ENCODE data around the gene COPB1. TPM values are rescaled to one million over a fixed set of nuclear protein-coding genes. Genes with fewer than 3 reads are reported as not detected.
A peak's percentile ranks its signal among the peaks of the same experiment; 100 is the strongest.

COPB1 gene
- total RNA-seq, 2 donors from 2014 or later = 136 to 144 TPM

DNA sequence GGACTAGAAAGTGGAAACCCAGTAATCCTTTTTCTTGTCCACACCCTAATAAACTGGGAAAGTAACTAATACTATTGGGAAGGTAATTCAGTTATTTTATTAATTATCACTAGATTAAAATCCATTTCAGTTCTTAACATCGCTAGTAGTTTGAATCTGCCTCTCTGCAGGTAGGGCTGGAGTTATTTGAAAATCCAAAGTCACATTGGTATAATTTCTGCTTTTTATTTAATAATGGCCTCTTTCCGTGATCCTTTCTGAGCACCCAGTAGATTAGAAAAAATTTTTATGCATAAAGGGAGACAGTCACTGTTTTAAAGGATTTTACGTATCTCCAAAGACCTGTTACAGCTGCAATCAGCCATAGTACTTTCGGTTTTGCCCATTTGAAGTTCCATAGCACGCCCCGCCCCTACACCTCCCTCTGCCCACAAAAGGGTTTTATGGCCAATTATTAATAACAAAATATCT lies 605 bp upstream of the COPB1 start:
- Mint-ChIP-seq H3K4me1 (ENCODE audit: low read depth) (peaks cover 43% of the 10 kb centered on the region), H3K36me3 (ENCODE audit: insufficient read depth in 2 of 2) (peaks cover 14 to 22% of the 10 kb centered on the region in 2 donors), H3K27ac (peak overlapping the region; percentile 99), H3K9me3 (no peaks in the 10 kb centered on the region), H3K27me3 (ENCODE audit: low read depth) (no peaks in the 10 kb centered on the region), H3K4me3 (peak overlapping the region; percentile 95 to 100)
- ATAC-seq (replicated peaks in 1 of 2) = peak; percentile 26 to 39
- peak; percentile 29 for DNase-seq

DNA sequence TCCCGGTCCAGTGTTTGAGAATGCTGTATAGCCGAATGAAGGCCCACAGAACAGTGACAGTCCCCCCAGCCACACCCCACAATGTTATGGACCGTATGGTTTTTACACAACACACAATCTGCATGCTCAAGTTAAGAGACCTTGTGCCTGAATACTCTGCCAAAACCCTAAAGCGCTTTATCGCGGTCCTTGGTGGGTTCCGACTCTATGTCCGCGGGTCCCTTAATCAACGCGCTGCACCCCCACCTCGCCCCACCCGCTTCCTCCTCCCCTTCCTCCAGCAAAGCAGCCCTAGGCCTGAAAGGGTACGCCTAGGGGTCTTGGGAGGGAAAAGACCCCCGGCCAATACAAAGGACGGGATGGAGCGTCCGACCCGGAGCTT lies 442 bp downstream of the COPB1 start:
- peaks cover 14 to 29% of the 10 kb centered on the region in 2 donors for H3K36me3 Mint-ChIP-seq (ENCODE audit: insufficient read depth in 2 of 2)
- H3K4me3 Mint-ChIP-seq = peak overlapping the region; percentile 95 to 100
- no peaks in the 10 kb centered on the region for H3K9me3 Mint-ChIP-seq
- peaks cover 54% of the 10 kb centered on the region for H3K4me1 Mint-ChIP-seq (ENCODE audit: low read depth)
- DNase-seq = peak; percentile 44 to 49
- H3K27ac Mint-ChIP-seq = peak overlapping the region; percentile 81
- peak; percentile 45 to 52 for ATAC-seq (replicated peaks in 1 of 2)
- H3K27me3 Mint-ChIP-seq (ENCODE audit: low read depth) = no peaks in the 10 kb centered on the region

DNA sequence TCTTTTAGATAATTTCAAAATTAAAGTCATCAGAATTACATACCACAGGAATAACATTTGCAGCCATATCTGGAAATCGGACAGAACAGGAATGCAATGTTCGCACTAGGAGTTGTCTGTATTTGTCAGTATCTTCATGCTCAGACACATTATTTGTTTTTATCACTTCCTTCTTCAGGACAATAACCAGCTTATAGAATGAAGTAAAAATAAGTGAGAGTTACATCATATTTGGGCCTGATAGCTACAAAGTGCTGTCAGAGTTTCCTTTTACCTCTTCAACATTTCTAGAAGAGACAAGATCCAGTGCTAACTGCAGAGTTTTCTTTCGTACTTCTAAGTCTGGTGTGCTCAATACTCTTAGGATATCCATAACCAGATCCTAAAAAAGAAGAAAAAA lies 18.9 kb downstream of the COPB1 start:
- Mint-ChIP-seq H3K36me3 (ENCODE audit: insufficient read depth in 2 of 2) (peaks cover 5 to 44% of the 10 kb centered on the region in 2 donors), H3K9me3 (no peaks in the 10 kb centered on the region), H3K4me1 (ENCODE audit: low read depth) (peaks cover 22% of the 10 kb centered on the region), H3K27ac (peak overlapping the region; percentile 95), H3K4me3 (peak overlapping the region in 1 of 2 donors; percentile 36), H3K27me3 (ENCODE audit: low read depth) (no peaks in the 10 kb centered on the region)
- ATAC-seq (replicated peaks in 1 of 2) = peak; percentile 31 to 35
- no peak for DNase-seq

DNA sequence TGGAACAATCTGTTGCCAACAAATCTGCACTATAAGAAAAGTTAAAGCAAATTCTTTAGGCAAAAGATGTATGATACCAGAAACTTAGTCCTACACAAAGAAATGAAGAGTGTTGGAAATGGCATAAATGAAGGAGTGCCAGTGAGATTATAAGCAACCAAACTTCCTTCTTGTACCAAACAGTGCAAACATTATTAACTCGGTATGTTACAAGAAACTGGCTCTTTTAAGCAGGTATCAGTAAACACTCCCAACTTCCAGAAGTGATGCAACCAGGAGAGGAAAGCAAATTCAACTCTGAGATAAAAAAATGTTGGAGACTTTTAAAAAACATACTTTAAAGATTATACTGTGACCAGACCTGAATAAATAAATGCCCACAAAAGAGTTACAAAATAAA lies 28.5 kb downstream of the COPB1 start:
- Mint-ChIP-seq H3K4me3 (no peak overlapping the region), H3K36me3 (ENCODE audit: insufficient read depth in 2 of 2) (peaks cover 18 to 55% of the 10 kb centered on the region in 2 donors), H3K4me1 (ENCODE audit: low read depth) (peaks cover 29% of the 10 kb centered on the region), H3K9me3 (no peaks in the 10 kb centered on the region), H3K27ac (peak overlapping the region; percentile 71), H3K27me3 (ENCODE audit: low read depth) (no peaks in the 10 kb centered on the region)
- no peak for ATAC-seq (replicated peaks in 1 of 2)
- no peak for DNase-seq

DNA sequence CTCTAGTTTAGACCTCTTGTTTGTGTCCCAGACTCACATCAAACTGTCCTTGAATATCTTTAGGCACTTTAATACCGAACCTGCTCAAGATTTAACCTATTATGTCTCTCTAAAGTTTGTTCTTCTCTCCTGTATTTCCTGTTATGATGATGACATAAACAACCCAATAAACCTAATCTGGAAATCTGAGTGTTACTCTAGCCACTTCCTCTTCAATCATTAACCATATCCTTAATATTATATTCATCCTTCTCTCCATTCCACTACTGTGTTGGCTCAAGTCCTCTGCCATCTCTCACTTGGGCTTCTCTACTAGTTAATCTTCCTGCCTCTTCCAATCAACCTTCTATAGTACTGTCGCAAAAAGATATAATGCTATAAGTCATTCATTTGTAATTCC lies 36.0 kb downstream of the COPB1 start:
- peaks cover 9 to 34% of the 10 kb centered on the region in 2 donors for H3K36me3 Mint-ChIP-seq (ENCODE audit: insufficient read depth in 2 of 2)

DNA sequence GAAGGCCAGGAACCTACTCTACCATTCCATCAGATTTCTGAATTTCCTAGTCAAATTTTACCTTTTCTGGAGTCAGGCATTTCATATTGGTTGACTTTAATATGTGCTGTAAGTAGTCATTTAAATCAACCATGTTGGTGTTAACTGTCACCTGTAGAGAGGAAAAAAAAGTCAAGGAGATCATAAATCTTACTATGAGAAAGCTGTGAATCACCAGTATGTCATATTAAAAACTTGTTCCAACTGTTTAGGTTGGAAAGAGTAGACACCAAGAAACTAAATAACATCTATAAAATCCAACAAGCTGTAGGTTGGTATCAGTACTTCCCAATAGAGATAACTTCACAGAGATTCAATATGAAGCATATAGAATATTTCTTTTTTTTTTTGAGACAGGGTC lies 39.5 kb downstream of the COPB1 start:
- no peak for ATAC-seq (replicated peaks in 1 of 2)
- DNase-seq = no peak
- Mint-ChIP-seq H3K36me3 (ENCODE audit: insufficient read depth in 2 of 2) (peaks cover 6 to 16% of the 10 kb centered on the region in 2 donors), H3K4me1 (ENCODE audit: low read depth) (no peaks in the 10 kb centered on the region), H3K27ac (no peak overlapping the region), H3K27me3 (ENCODE audit: low read depth) (no peaks in the 10 kb centered on the region), H3K9me3 (no peaks in the 10 kb centered on the region), H3K4me3 (no peak overlapping the region)

More for the DNA sequence above, 36.0 kb downstream of the COPB1 start:
- no peaks in the 10 kb centered on the region for H3K9me3 Mint-ChIP-seq
- H3K27me3 Mint-ChIP-seq (ENCODE audit: low read depth) = no peaks in the 10 kb centered on the region
- H3K4me1 Mint-ChIP-seq (ENCODE audit: low read depth) = peaks cover 5% of the 10 kb centered on the region
- H3K27ac Mint-ChIP-seq = no peak overlapping the region
- no peak for DNase-seq
- no peak overlapping the region for H3K4me3 Mint-ChIP-seq
- ATAC-seq (replicated peaks in 1 of 2) = no peak

DNA sequence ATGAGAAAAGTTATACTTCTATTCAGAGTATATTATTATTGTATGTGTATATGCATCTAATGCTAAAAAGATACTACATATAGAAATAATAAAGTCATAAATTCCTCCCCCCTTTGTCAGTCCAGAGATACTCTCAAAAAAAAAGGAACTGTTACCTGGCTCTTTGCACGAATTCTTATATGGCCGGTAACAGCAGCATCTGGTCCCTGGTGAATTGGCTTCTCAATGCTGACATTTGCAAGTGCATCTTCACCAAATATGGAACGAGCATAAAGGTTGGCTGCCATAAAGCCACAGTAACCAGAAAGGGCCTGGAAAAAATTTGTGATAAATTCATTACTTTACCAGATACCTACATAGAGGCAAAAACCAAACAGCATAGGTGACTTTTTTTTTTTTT lies 41.2 kb downstream of the COPB1 start:
- no peaks in the 10 kb centered on the region for H3K4me1 Mint-ChIP-seq (ENCODE audit: low read depth)
- no peaks in the 10 kb centered on the region for H3K9me3 Mint-ChIP-seq
- H3K36me3 Mint-ChIP-seq (ENCODE audit: insufficient read depth in 2 of 2) = peaks cover 3 to 16% of the 10 kb centered on the region in 2 donors
- no peak overlapping the region for H3K27ac Mint-ChIP-seq
- no peaks in the 10 kb centered on the region for H3K27me3 Mint-ChIP-seq (ENCODE audit: low read depth)
- no peak for DNase-seq
- no peak overlapping the region for H3K4me3 Mint-ChIP-seq
- ATAC-seq (replicated peaks in 1 of 2) = no peak

DNA sequence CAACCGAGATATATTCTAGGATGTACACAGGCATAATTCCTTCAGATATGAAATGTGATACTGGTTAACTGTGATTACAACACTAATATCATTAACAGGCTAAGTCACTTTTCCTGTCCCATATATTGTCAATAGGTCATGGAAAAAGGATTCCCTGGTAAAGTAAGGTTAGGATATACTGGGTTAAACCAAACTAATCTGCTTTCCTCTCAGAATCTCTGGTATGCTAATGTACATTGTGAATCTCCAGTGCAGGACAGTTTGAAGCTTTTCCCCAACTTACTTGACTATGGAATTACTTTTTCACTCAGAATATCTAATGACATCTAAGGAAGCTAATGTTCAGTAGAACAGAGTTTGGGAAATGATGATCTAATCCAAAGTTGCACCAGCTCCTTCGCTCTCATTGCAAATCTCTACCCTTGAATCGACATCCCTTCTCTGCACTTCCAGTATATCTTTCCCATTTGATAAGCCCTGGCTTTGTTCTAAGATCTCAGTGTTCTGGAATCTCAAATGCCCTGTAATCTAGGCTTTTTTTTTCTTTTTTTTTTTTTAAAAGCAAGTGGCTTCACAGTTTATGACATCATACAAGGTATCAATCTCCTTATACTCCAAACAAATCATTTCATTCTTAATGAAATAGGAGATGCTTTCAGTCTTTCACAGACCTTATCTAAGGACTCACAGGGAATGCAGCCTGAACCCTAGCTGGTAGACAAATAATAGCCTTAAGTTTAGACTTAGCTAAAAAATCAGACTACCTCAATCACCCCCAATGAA lies 43.8 kb downstream of the COPB1 start:
- peak overlapping the region; percentile 3 for H3K27ac Mint-ChIP-seq
- H3K27me3 Mint-ChIP-seq (ENCODE audit: low read depth) = no peaks in the 10 kb centered on the region
- H3K4me3 Mint-ChIP-seq = no peak overlapping the region
- DNase-seq (no peak), ATAC-seq (replicated peaks in 1 of 2) (no peak)
- no peaks in the 10 kb centered on the region for H3K4me1 Mint-ChIP-seq (ENCODE audit: low read depth)
- no peaks in the 10 kb centered on the region for H3K9me3 Mint-ChIP-seq
- H3K36me3 Mint-ChIP-seq (ENCODE audit: insufficient read depth in 2 of 2) = peaks cover 3 to 19% of the 10 kb centered on the region in 2 donors

DNA sequence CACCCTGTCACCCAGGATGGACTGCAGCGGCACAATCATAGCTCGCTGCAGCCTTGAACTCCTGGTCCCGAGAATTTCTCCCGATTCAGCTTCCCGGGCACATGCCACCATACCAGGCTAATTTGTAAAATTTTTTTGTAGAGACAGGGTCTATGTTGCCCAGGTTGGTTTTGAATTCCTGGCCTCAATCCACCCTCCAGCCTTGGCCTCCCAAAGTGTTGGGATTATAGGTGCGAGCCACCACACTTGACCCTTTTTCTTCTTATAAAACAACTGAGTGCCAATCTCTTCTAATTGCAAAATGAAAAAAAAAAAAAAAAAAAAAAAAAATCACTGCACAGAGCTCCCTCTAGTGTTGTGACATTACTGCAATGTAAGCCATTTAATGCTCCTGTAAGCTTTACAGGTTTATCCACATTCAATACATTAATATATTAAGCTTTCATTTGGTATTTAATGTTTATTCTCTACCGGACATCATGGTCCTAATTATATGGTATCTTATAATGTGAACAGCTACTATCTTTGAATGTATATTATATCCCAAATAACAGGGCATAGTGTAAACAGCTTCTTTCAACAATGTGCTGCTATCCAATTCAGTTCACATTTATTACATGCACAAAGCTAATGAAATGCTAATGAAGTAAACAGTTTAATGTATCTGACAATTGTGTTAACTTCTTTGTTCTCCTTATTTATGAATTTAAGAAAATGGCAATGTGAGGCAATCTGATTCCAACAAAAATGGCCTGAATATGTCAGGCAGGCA lies 44.6 kb downstream of the COPB1 start:
- H3K4me3 Mint-ChIP-seq = no peak overlapping the region
- no peak overlapping the region for H3K27ac Mint-ChIP-seq
- DNase-seq (no peak), ATAC-seq (replicated peaks in 1 of 2) (peak in 1 of 2 donors; percentile 25)
- no peaks in the 10 kb centered on the region for H3K4me1 Mint-ChIP-seq (ENCODE audit: low read depth)
- H3K27me3 Mint-ChIP-seq (ENCODE audit: low read depth) = no peaks in the 10 kb centered on the region
- no peaks in the 10 kb centered on the region for H3K9me3 Mint-ChIP-seq
- peaks cover 2 to 18% of the 10 kb centered on the region in 2 donors for H3K36me3 Mint-ChIP-seq (ENCODE audit: insufficient read depth in 2 of 2)

DNA sequence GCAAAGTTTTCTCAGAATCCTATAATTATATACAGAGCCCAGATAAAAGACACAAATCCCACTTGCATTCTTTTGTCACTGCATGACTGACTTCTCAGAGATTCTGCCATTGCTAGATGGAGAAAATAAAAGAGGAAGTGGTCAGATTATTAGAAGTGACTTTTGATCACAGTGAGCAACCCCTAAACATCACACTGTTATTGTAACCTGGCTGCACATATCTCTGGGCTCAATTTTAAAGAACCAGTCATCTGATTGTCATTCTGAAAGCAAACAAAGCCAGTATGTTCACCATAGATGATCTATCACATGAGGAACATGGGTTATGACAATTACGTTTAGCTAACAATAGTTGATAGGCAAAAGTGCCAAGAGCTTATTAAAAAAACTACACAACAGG lies 47.8 kb downstream of the COPB1 start:
- ATAC-seq (replicated peaks in 1 of 2) = no peak
- H3K4me3 Mint-ChIP-seq = no peak overlapping the region
- no peaks in the 10 kb centered on the region for H3K9me3 Mint-ChIP-seq
- no peak overlapping the region for H3K27ac Mint-ChIP-seq
- H3K4me1 Mint-ChIP-seq (ENCODE audit: low read depth) = peaks cover 16% of the 10 kb centered on the region
- H3K27me3 Mint-ChIP-seq (ENCODE audit: low read depth) = no peaks in the 10 kb centered on the region
- DNase-seq = no peak
- H3K36me3 Mint-ChIP-seq (ENCODE audit: insufficient read depth in 2 of 2) = peaks cover 0 to 5% of the 10 kb centered on the region in 2 donors

DNA sequence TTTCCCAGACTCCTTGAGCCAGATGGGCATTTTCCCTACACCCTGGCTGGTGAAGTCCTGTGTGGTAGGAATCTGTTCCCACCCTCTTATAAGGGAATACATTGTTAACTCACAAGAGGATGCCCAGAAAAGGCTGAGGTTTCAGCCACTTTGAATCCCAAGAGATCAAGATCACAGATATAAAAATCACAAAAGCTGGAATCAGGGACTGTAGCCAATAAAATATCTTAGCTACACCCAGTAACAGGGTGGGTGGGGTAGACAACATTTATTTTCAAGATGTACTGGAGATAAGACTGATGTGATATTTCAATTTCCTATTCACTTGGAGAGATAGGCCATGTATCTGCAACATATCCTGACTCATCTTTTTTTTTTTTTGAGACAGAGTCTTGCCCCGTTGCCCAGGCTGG lies 50.3 kb downstream of the COPB1 start:
- Mint-ChIP-seq H3K4me1 (ENCODE audit: low read depth) (peaks cover 37% of the 10 kb centered on the region), H3K27ac (no peak overlapping the region), H3K4me3 (no peak overlapping the region), H3K27me3 (ENCODE audit: low read depth) (no peaks in the 10 kb centered on the region), H3K36me3 (ENCODE audit: insufficient read depth in 2 of 2) (peaks cover 0 to 3% of the 10 kb centered on the region in 2 donors), H3K9me3 (no peaks in the 10 kb centered on the region)
- no peak for DNase-seq
- no peak for ATAC-seq (replicated peaks in 1 of 2)

DNA sequence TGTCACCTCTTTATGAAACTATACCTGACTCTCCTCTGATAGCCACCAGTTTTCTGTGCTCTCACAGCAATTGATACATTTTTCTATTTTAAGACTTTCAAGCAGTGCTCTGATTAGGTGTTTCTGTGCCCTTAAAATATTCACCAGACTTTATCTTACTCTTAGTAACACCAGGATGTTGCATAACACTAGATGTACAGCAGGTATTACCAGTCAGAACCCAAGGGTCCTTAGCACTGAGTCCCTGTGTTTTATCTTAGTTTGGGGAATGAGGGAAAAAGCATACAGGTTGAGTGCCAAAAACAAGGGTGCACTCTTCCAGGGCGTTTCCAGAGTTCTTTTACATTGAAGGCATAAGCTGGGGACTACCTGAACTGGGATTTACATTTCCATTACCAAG lies 51.4 kb downstream of the COPB1 start:
- ATAC-seq (replicated peaks in 1 of 2) (no peak), DNase-seq (no peak)
- no peaks in the 10 kb centered on the region for H3K9me3 Mint-ChIP-seq
- H3K4me3 Mint-ChIP-seq = no peak overlapping the region
- H3K27me3 Mint-ChIP-seq (ENCODE audit: low read depth) = no peaks in the 10 kb centered on the region
- peak overlapping the region; percentile 42 for H3K27ac Mint-ChIP-seq
- peaks cover 40% of the 10 kb centered on the region for H3K4me1 Mint-ChIP-seq (ENCODE audit: low read depth)
- peaks cover 0 to 3% of the 10 kb centered on the region in 2 donors for H3K36me3 Mint-ChIP-seq (ENCODE audit: insufficient read depth in 2 of 2)

DNA sequence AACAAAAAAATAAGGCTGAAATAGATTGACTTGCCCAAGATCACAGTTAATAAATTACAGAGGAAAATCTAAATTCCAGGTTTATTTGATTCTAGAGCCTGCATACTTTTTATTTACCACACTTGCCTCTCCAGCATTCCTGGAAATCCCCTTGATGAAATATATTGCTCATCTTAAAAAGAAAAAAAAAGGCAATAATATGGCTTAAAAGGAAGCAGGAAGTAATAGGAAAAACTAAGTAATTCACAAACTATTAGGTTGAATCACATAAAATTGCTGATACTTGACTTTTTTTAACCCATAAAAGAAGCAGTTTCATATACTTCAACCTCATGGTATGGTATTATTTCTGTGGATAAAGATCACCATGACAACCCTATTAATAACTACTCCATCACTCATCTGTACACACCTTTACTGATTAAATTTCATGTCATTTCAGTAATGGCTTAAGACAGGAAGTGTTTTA lies 52.9 kb downstream of the COPB1 start:
- H3K27ac Mint-ChIP-seq = peak overlapping the region; percentile 91
- H3K4me3 Mint-ChIP-seq = no peak overlapping the region
- DNase-seq = no peak
- H3K4me1 Mint-ChIP-seq (ENCODE audit: low read depth) = peaks cover 40% of the 10 kb centered on the region
- H3K36me3 Mint-ChIP-seq (ENCODE audit: insufficient read depth in 2 of 2) = peaks cover 0 to 2% of the 10 kb centered on the region in 2 donors
- H3K9me3 Mint-ChIP-seq = no peaks in the 10 kb centered on the region
- ATAC-seq (replicated peaks in 1 of 2) = no peak
- no peaks in the 10 kb centered on the region for H3K27me3 Mint-ChIP-seq (ENCODE audit: low read depth)

All from activated T-cell treated with anti-CD3 and anti-CD28 coated beads, Interleukin-2, amount 50 U/mL, for 72 hours (primary cell).